ENCODE results near the gene SSH2. TPM values are rescaled to one million over a fixed set of nuclear protein-coding genes. Genes with fewer than 3 reads are reported as not detected.

Gene SSH2
- total RNA-seq, 4 donors from 2014 or later = 20.7 to 31.1 (median 23.1) TPM

- Histone ChIP-seq H3K27ac (replicated peaks in 1 of 4) (no peak overlapping the region), H3K36me3 (no peaks in the 10 kb centered on the region), H3K9me3 (no peaks in the 10 kb centered on the region), H3K4me3 (no peak overlapping the region), H3K4me1 (peaks cover 27 to 35% (median 31%) of the 10 kb centered on the region in 4 donors), H3K27me3 (no peaks in the 10 kb centered on the region)
- TF ChIP-seq POLR2A (IDR thresholded peaks at IDR 0.05; ENCODE audit: low read depth) (no peak), POLR2AphosphoS5 (IDR thresholded peaks at IDR 0.05) (no peak), EP300 (IDR thresholded peaks at IDR 0.05) (no peak), CTCF (IDR thresholded peaks at IDR 0.05) (no peak)
- DNase-seq (ENCODE audit: extremely low spot score) = no peak
- intact Hi-C loops (cut with DNase I) = loop anchor here (5.0 to 10.0 kb wide), 2 partner anchors 55 to 303 kb away; partner anchors contain the start of gene CORO6
- 19% methylated on average over 1 of the region's 1 CpG for WGBS
Observed at GRCh38 chr17:29927546-29927945, 2.5 kb downstream of the SSH2 start.

GRCh38 chr17:29924786-29925185 lies 5.2 kb downstream of the SSH2 start:
- DNase-seq (ENCODE audit: extremely low spot score) = no peak
- TF ChIP-seq POLR2A (IDR thresholded peaks at IDR 0.05; ENCODE audit: low read depth) = no peak
- no peak for TF ChIP-seq CTCF (IDR thresholded peaks at IDR 0.05)
- TF ChIP-seq POLR2AphosphoS5 (IDR thresholded peaks at IDR 0.05) = no peak
- H3K4me3 ChIP-seq = no peak overlapping the region
- H3K27me3 ChIP-seq = no peaks in the 10 kb centered on the region
- 95% methylated on average over 1 of the region's 1 CpG for WGBS
- H3K4me1 ChIP-seq = peaks cover 14 to 23% (median 20%) of the 10 kb centered on the region in 4 donors
- no peak overlapping the region for H3K27ac ChIP-seq (replicated peaks in 1 of 4)
- intact Hi-C loops (cut with DNase I) = loop anchor here (5.0 to 10.0 kb wide), 2 partner anchors 52 to 300 kb away; partner anchors contain the start of gene CORO6
- H3K36me3 ChIP-seq = no peaks in the 10 kb centered on the region
- no peaks in the 10 kb centered on the region for H3K9me3 ChIP-seq

- TF ChIP-seq CTCF (IDR thresholded peaks at IDR 0.05) (no peak), POLR2AphosphoS5 (IDR thresholded peaks at IDR 0.05) (no peak), POLR2A (IDR thresholded peaks at IDR 0.05; ENCODE audit: low read depth) (no peak), EP300 (IDR thresholded peaks at IDR 0.05) (no peak)
- no peaks in the 10 kb centered on the region for H3K27me3 ChIP-seq
- peak overlapping the region in 1 of 4 donors; percentile 25 for H3K27ac ChIP-seq (replicated peaks in 1 of 4)
- H3K9me3 ChIP-seq = no peaks in the 10 kb centered on the region
- peaks cover 0 to under 1% (median 0%) of the 10 kb centered on the region in 4 donors for H3K36me3 ChIP-seq
- intact Hi-C loops (cut with DNase I) = no loop called here
- no peak for DNase-seq (ENCODE audit: extremely low spot score)
- 63% methylated on average over 3 of the region's 3 CpGs for WGBS
- peaks cover 12 to 25% (median 19%) of the 10 kb centered on the region in 4 donors for H3K4me1 ChIP-seq
- no peak overlapping the region for H3K4me3 ChIP-seq
Observed at GRCh38 chr17:29918922-29919856, 10.8 kb downstream of the SSH2 start.

GRCh38 chr17:29918016-29918415 lies 12.0 kb downstream of the SSH2 start:
- TF ChIP-seq POLR2AphosphoS5 (IDR thresholded peaks at IDR 0.05) (no peak), EP300 (IDR thresholded peaks at IDR 0.05) (no peak), CTCF (IDR thresholded peaks at IDR 0.05) (no peak), POLR2A (IDR thresholded peaks at IDR 0.05; ENCODE audit: low read depth) (no peak)
- Histone ChIP-seq H3K9me3 (no peaks in the 10 kb centered on the region), H3K4me3 (no peak overlapping the region), H3K27me3 (no peaks in the 10 kb centered on the region), H3K36me3 (peaks cover 0 to 6% (median 0%) of the 10 kb centered on the region in 4 donors), H3K4me1 (peaks cover 12 to 25% (median 19%) of the 10 kb centered on the region in 4 donors), H3K27ac (replicated peaks in 1 of 4) (no peak overlapping the region)
- intact Hi-C loops (cut with DNase I) = no loop called here
- no peak for DNase-seq (ENCODE audit: extremely low spot score)
- WGBS = 96% methylated on average over 1 of the region's 1 CpG
